K562 (cell line): Measurements from ENCODE around the gene TAL1. TPM values are rescaled to one million over a fixed set of nuclear protein-coding genes. Genes with fewer than 3 reads are reported as not detected.

Experiments
- ATAC-seq: fragments of 200-7000 bp; cut with Tn5 transposase; 3 replicates; pipeline ENCODE4 v1.9.1; 2020; ENCODE audit warnings: moderate library complexity
- BruUV-seq: library from RNA; stranded (reverse); fragments of 400-500 nt; replicated peaks from 2 replicates; lab custom pipeline; 2021; lab: Mats Ljungman, UMichigan
- CTCF ChIA-PET: fragments of 300-600 bp; formaldehyde crosslinking; extraction: SDS; loops from one replicate; lab custom pipeline; 2021; ENCODE audit warnings: low intra/inter-chr PET ratio; lab: Yijun Ruan, JAX
- POLR2A ChIA-PET: fragments of 300-600, 350-650 bp; sonication (Branson Sonifier 250); formaldehyde crosslinking; extraction: SDS; loops from one replicate; lab custom pipeline; 2021; ENCODE audit warnings: antibody characterized with exemption, inconsistent platforms; lab: Yijun Ruan, JAX
- DNase-seq, 4 experiments: peaks; one replicate each; pipeline versions ENCODE4 v3.0.0 to v3.0.0-alpha.2; 2011 to 2018; ENCODE audit warnings: low spot score in 3 of 4, mixed read lengths in 3 of 4; ENCODE audit errors: extremely low read depth in 1 of 4
- FAIRE-seq: peaks from 2 replicates; lab custom pipeline; 2011; peaks lifted over from hg19 to GRCh38; lab: Jason Lieb, UNC
- H2AFZ ChIP-seq: 2 replicates; pipeline ENCODE4 v1.6.0; 2011; ENCODE audit warnings: low read depth, low read length, control low read depth, inconsistent platforms
- H3K27ac ChIP-seq: fragments of 200-600 bp; 3 replicates; pipeline ENCODE4 v1.8.0; 2011; ENCODE audit warnings: low read depth, mild to moderate bottlenecking, control low read depth, inconsistent platforms, low read length, moderate library complexity, mixed read lengths; ENCODE audit errors: extremely low read depth
- H3K27me3 ChIP-seq, 2 experiments: fragments of 300-600 bp in 1 of 2; 2 replicates in 1 of 2; 3 replicates in 1 of 2; pipeline versions ENCODE4 v1.6.0 to v1.8.0; 2011; ENCODE audit warnings: inconsistent platforms in 2 of 2, low read length in 2 of 2, mild to moderate bottlenecking in 1 of 2, mixed read lengths in 1 of 2, moderate library complexity in 1 of 2; ENCODE audit not compliant: control insufficient read depth in 2 of 2, insufficient read depth in 2 of 2
- H3K36me3 ChIP-seq: fragments of 300-600 bp; 3 replicates; pipeline ENCODE4 v1.8.0; 2011; ENCODE audit warnings: mild to moderate bottlenecking, low read length, inconsistent platforms; ENCODE audit not compliant: control insufficient read depth, insufficient read depth
- H3K4me1 ChIP-seq, 2 experiments: fragments of 200-600 bp in 1 of 2; replicated peaks in 1 of 2; 2 replicates in 1 of 2; 3 replicates in 1 of 2; pipeline versions ENCODE4 v1.5.1 to v1.8.0; 2011; ENCODE audit warnings: inconsistent platforms in 2 of 2, low read length in 2 of 2, mild to moderate bottlenecking in 1 of 2, mixed read lengths in 1 of 2, moderate library complexity in 1 of 2; ENCODE audit not compliant: control insufficient read depth in 2 of 2, insufficient read depth in 2 of 2
- H3K4me2 ChIP-seq: 2 replicates; pipeline ENCODE4 v1.6.1; 2011; ENCODE audit warnings: low read length, control low read depth, inconsistent platforms, mixed read lengths; ENCODE audit not compliant: insufficient read depth
- H3K4me3 ChIP-seq: fragments of 200-600 bp; sonication (generic), shearing (Covaris generic); 2 replicates; pipeline ENCODE4 v1.5.1; 2016; ENCODE audit warnings: control low read depth, inconsistent platforms
- H3K79me2 ChIP-seq: fragments of 200-600 bp; 3 replicates; pipeline ENCODE4 v1.8.0; 2011; ENCODE audit warnings: low read length, inconsistent platforms; ENCODE audit not compliant: control insufficient read depth, insufficient read depth
- H3K9ac ChIP-seq, 2 experiments: 2 replicates each; pipeline versions ENCODE4 v1.6.0 to v1.6.1; 2011; ENCODE audit warnings: low read depth in 2 of 2, low read length in 2 of 2, control low read depth in 1 of 2, inconsistent platforms in 1 of 2, mild to moderate bottlenecking in 1 of 2, mixed read lengths in 1 of 2; ENCODE audit not compliant: insufficient read depth in 1 of 2
- H3K9me1 ChIP-seq: one replicate; pipeline ENCODE4 v1.6.0; 2011; ENCODE audit warnings: inconsistent platforms, mild to moderate bottlenecking, low read length, moderate library complexity; ENCODE audit not compliant: control insufficient read depth, insufficient read depth
- H3K9me3 ChIP-seq: replicated peaks from 2 replicates; pipeline ENCODE4 v1.5.1; 2011; ENCODE audit warnings: low read depth, low read length, inconsistent platforms; ENCODE audit not compliant: control insufficient read depth, insufficient read depth
- H4K20me1 ChIP-seq: replicated peaks from 2 replicates; pipeline ENCODE4 v1.6.1; 2011; ENCODE audit warnings: low read length, inconsistent platforms, mixed read lengths; ENCODE audit not compliant: control insufficient read depth, insufficient read depth
- C11orf30 ChIP-seq: fragments of 450-650 bp; IDR thresholded peaks from 2 replicates; pipeline ENCODE4 v1.6.1; 2016; ENCODE audit warnings: low read depth, mild to moderate bottlenecking
- CBFA2T3 ChIP-seq: fragments of 450-650 bp; IDR thresholded peaks from 2 replicates; pipeline ENCODE4 v1.6.1; 2017
- CREB3L1 ChIP-seq: fragments of 450-650 bp; IDR thresholded peaks from 2 replicates; pipeline ENCODE4 v1.6.1; 2014; ENCODE audit warnings: low read depth, mild to moderate bottlenecking, moderate library complexity, borderline replicate concordance
- KDM1A ChIP-seq, 2 experiments: fragments of 450-650 bp; IDR thresholded peaks; 2 replicates each; pipeline ENCODE4 v1.6.1; 2016; ENCODE audit warnings: mild to moderate bottlenecking in 2 of 2
- MAFF ChIP-seq: IDR thresholded peaks from 2 replicates; pipeline ENCODE4 v1.6.1; 2012; ENCODE audit warnings: low read length, improper control_type of control experiment
- MAFG ChIP-seq: fragments of 450-650 bp; conservative IDR thresholded peaks from 2 replicates; pipeline ENCODE4 v1.6.1; 2016; ENCODE audit warnings: missing genetic modification characterization, missing compliant biosample characterization
- MAFK ChIP-seq: IDR thresholded peaks from 2 replicates; pipeline ENCODE4 v1.6.1; 2011; ENCODE audit warnings: low read length, improper control_type of control experiment
- MYBL2 ChIP-seq, 2 experiments: fragments of 450-650 bp in 1 of 2; sonication (generic) in 1 of 2; formaldehyde crosslinking in 1 of 2; IDR thresholded peaks; 2 replicates each; pipeline versions ENCODE4 v1.6.1 to v1.8.1; 2017 to 2022; ENCODE audit warnings: borderline replicate concordance in 1 of 2, inconsistent platforms in 1 of 2, low read depth in 1 of 2, mild to moderate bottlenecking in 1 of 2, missing genetic modification reagents in 1 of 2, moderate library complexity in 1 of 2
- NFRKB ChIP-seq: fragments of 450-650 bp; IDR thresholded peaks from 2 replicates; pipeline ENCODE4 v1.6.1; 2016; ENCODE audit warnings: low read depth
- ZNF316 ChIP-seq: fragments of 450-650 bp; IDR thresholded peaks from 2 replicates; pipeline ENCODE4 v1.6.1; 2016
- WGBS: fragments of 100-300 bp; shearing (Covaris generic); methylation state at CpG from one replicate; pipeline ENCODE4 v1.1.6; 2016; ENCODE audit warnings: low coverage, mixed read lengths; ENCODE audit not compliant: insufficient coverage; ENCODE audit errors: missing lambda C conversion rate; 5-methylcytosine and 5-hydroxymethylcytosine counted together
- in situ Hi-C: fragments of 300-500 bp; cut with MboI; formaldehyde crosslinking; loops from 4 replicates; pipeline ENCODE4 v1.15.0; 2018; ENCODE audit warnings: inconsistent platforms, mixed read lengths
- intact Hi-C: fragments of 100-400 bp; cut with micrococcal nuclease; formaldehyde crosslinking; loops from 2 replicates; pipeline ENCODE4 v1.14.2; 2022
- polyA plus RNA-seq, 8 experiments: library from polyadenylated mRNA; depleted of rRNA in 4 of 8; stranded (reverse) in 5 of 8; unstranded in 3 of 8; fragments of >200 nt; fragmentation: Nextera tagmentation in 2 of 8; fragmentation: Illumina TruSeq in 1 of 8; extraction: Ambion mirVana in 2 of 8; extraction: Trizol in 1 of 8; gene quantifications; 2 replicates each; pipeline versions ENCODE4 v1.2.1 to v1.2.3, GENCODE V29; 2011 to 2014; ENCODE audit warnings: inconsistent platforms in 1 of 8, missing spikeins in 1 of 8
- total RNA-seq, 7 experiments: library from RNA; depleted of rRNA in 6 of 7; stranded (reverse); fragments of >200 nt in 6 of 7; fragmentation: Illumina TruSeq in 2 of 7; extraction: Trizol in 2 of 7; gene quantifications; 2 replicates each; pipeline versions ENCODE4 v1.2.1 to v1.2.3, GENCODE V29; 2011 to 2021; ENCODE audit warnings: low replicate concordance in 1 of 7

Gene TAL1
- total and polyA plus RNA-seq, 9 of the 15 experiments (the other 6 are each of a cell fraction or from before 2014, with no cell fraction given) = 18.5 to 106 (median 59.7) TPM

DNA sequence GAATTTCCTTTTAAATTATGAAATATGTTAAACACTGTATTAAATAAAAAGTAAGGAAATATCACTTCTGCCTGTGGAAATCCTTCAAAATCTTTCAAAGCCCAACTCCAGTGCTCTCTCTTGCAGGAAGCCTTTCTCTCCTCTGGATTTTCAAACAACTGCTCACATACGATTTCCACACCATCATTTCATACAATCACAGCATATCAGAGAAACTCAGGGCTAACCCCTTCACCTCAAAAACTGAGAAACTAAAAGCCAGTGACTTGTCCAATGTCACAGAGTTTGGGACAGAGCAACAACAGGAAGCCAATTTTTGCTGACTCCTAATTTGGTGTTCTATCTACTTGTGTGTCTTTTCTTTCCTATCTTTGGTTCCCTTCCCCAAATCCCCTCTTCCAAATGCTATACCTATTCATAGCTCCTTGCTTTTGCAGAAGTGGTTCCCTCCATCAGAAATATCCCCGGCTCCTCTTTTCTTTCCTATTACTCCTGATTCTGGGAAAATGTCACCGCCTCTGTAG is 12.4 kb upstream of the TAL1 start:
- FAIRE-seq (no peak), ATAC-seq (no peak), DNase-seq (no peak)
- Histone ChIP-seq H3K4me2 (no peak overlapping the region), H3K4me3 (no peak overlapping the region), H3K9me1 (peaks cover 3% of the 10 kb centered on the region), H3K9ac (no peak overlapping the region), H3K4me1 (peaks cover 29 to 44% of the 10 kb centered on the region in 2 experiments), H3K27ac (no peak overlapping the region), H3K27me3 (no peaks in the 10 kb centered on the region), H4K20me1 (no peaks in the 10 kb centered on the region), H3K36me3 (no peaks in the 10 kb centered on the region), H3K79me2 (no peaks in the 10 kb centered on the region), H2AFZ (peak overlapping the region; percentile 67), H3K9me3 (no peaks in the 10 kb centered on the region)
- ChIA-PET CTCF (no interaction called here), POLR2A (interaction anchor here (0.6 to 3.2 kb wide), 9 partner anchors 8 to 70 kb away, joined by 3 to 12 read pairs (median 5); partner anchors contain the start of genes STIL and TAL1)
- intact Hi-C loops = no loop called here
- in situ Hi-C loops = no loop called here
- 12% methylated on average over 3 of the region's 3 CpGs for WGBS
- BruUV-seq = no TSS peak
- TF ChIP-seq MAFK (peak; percentile 65), KDM1A (IDR thresholded peaks at IDR 0.05) (peak; percentile 71 to 82), CREB3L1 (no peak), ZNF316 (peak; percentile 96), CBFA2T3 (peak; percentile 56), MAFF (peak; percentile 63), MAFG (peak; percentile 77), NFRKB (no peak), MYBL2 (IDR thresholded peaks at IDR 0.05; ENCODE audit: low read depth) (no peak), MYBL2 (CRISPR knock-in tag; IDR thresholded peaks at IDR 0.05; ENCODE audit: borderline replicate concordance) (no peak), C11orf30 (peak; percentile 90)
